Raji (cell line): ENCODE results near the gene THBD.

ENCODE experiments used
- POLR2A ChIP-seq: IDR thresholded peaks from 2 replicates; pipeline ENCODE4 v1.6.1; 2011; ENCODE audit warnings: low read depth, low read length, control low read depth; ENCODE audit not compliant: insufficient read depth

The THBD gene

DNA sequence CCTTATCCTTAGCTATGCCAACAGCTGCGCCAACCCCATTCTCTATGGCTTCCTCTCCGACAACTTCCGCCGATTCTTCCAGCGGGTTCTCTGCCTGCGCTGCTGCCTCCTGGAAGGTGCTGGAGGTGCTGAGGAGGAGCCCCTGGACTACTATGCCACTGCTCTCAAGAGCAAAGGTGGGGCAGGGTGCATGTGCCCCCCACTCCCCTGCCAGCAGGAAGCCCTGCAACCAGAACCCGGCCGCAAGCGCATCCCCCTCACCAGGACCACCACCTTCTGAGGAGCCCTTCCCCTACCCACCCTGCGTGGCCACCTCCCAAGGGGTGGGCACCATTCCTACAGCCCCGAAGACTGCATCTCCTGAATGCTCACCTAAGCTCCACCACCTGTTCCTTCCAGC is 13.1 kb downstream of the THBD start:
- no peak for TF ChIP-seq POLR2A

DNA sequence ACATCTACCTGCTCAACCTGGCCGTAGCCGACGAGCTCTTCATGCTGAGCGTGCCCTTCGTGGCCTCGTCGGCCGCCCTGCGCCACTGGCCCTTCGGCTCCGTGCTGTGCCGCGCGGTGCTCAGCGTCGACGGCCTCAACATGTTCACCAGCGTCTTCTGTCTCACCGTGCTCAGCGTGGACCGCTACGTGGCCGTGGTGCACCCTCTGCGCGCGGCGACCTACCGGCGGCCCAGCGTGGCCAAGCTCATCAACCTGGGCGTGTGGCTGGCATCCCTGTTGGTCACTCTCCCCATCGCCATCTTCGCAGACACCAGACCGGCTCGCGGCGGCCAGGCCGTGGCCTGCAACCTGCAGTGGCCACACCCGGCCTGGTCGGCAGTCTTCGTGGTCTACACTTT is 13.7 kb downstream of the THBD start:
- TF ChIP-seq POLR2A, result no peak

DNA sequence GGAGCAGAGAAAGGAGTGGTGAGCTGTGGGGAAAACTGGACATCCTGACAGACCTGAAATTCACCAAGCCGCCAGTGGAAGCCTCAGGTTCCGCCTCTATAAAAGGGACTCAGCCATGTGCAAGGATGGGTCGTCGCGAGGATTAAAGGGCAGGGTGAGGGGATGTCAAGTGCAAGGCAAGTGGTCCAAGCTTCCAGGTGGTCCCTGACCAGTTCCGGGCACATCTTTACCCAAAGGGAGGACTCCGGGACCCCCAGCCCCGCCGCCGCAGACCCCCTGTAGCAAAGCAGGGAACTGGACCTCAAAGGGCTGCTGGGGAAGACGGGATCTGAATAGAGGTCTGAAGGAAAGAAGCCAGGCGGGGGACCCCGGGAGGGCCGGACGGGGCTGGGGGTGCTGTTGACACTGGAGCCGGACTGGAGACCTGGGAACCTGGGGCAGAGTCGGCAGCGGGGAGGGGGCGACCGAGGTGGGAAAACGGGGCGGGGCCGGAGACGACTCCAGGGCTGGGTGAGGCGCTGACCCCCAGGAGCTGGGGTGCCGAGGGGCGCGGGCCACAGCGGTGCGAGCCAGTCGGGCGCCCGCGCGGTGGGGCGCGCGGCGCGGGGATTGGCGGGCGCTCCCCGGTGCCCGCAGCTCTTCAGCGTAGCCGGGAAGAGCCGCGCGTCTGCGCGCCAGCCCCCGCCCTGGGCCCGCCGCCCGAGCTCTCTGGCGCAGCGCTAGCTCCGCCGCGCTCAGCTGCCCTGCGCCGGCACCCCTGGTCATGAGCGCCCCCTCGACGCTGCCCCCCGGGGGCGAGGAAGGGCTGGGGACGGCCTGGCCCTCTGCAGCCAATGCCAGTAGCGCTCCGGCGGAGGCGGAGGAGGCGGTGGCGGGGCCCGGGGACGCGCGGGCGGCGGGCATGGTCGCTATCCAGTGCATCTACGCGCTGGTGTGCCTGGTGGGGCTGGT is 14.5 kb downstream of the THBD start, which contains the start of gene SSTR4:
Gene SSTR4 (plus strand): TSS at position 592 of the 951 bp plus-strand sequence. CDS start 172 bp downstream, at position 764.
- TF ChIP-seq POLR2A, result no peak

DNA sequence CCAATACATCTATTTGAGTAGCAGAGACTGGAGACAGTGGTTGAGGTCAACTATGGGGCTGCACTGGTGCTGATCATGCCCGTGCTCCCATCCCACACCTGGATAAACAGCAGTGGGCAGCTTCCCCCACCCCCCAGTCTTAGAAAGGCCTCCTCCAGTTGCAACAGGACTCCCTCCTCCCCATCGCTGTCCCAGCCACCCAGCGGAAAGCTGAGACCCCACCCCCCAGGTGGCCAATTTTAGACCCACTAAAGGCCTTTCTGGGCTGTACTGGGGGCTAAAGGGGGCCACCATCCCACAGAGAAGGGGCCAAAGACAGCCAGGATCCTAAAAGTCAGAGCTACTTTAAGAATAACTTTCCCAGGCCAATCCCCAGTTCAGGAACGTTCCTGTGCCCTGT is 15.6 kb downstream of the THBD start:
- no peak for TF ChIP-seq POLR2A

DNA sequence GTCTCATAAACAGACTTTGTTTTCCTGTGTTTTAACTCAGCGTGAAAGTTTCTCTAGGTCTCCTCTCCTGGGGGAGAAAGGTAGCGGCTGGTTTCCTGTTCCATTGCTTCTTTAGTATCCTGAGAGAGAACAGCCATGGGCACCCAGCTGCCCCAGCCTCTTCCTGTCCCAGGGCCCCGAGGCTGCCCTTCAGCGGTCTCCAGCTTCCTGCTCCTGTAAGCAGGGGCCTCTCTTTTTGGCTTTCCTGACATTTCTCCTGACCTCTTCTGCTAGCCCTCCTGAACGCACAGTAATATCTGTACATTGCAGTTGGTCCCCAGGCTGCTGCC is 16.8 kb downstream of the THBD start:
- no peak for TF ChIP-seq POLR2A

DNA sequence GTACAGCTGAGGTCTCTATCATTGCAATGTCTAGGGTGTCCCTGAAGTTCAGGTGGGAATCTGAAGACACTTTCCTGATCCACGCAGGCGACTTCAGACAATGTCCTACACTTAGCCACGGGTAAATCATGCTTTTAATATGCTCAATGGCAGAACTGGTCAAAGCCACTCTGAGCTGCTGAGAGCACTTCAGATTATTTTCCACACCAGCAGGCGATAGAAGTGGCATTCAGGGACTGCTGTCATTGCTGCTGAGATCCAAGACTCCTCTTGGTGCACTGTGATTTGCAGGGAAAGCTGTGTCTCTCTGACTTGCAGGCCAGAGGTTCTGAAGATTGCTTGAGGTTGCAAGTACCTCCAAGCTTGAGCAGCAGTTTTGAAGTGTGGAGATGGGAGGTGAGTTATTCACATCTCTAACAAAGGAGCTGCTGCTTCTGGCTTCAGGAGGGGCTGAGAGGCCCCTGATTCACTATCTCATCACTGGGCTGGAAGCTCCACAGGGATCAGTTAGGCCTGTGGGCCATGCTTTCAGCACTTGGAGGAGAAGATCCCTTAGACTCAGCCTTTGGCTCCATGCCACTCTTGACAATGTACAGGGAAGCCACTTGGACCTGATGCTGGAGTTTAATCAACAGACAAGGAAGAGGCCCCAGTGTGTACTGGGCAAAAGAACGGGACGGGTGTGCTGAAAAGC is 17.3 kb downstream of the THBD start:
- TF ChIP-seq POLR2A, result no peak

- TF ChIP-seq POLR2A, result no peak
These were observed 18.1 kb downstream of the THBD start for GRCh38 chr20:23031346-23031745.

DNA sequence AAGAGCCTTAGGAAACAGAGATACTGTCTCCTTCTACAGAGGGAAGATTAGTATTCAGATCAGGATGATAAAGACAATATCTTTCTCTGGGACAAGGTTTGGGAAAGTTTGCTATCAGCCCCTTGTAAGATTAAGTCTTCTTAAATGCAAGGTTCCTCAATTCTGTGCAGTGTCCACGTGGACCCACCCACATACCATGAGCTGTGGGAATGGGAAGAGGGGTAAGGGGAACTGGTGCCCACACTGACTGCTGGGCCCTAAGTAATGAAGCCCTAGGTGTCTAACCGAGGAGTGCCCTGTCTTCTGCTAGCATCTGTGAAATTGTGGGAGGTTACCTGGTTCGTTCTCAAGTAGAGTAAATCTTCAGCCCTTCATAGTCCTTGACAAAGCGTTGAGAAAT is 20.1 kb downstream of the THBD start:
- TF ChIP-seq POLR2A, result no peak

- no peak for TF ChIP-seq POLR2A
These were observed 21.1 kb downstream of the THBD start for GRCh38 chr20:23028392-23028791.

DNA sequence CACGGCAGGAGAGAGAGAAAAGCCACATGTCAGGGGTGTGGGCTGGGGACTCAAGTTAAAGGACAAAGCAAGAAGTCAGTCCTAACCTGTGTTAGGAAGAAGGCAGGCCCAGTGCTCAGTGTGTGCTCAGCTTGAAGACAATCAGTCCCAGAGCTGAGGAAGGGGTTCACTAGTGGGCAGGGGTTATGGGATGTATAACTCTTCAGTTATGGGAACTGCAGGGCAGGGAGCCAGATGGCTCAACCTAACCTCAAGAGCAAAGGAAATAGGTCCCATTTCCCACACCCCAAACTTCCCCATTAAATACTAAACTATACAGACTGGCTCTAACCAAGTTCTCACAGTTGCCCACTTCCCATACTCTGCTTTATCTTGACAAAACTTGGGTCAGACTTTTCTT is 21.8 kb downstream of the THBD start:
- no peak for TF ChIP-seq POLR2A

- TF ChIP-seq POLR2A, result no peak
These were observed 24.8 kb downstream of the THBD start for GRCh38 chr20:23024701-23025100.

- no peak for TF ChIP-seq POLR2A
These were observed 25.8 kb downstream of the THBD start for GRCh38 chr20:23023621-23024177.

DNA sequence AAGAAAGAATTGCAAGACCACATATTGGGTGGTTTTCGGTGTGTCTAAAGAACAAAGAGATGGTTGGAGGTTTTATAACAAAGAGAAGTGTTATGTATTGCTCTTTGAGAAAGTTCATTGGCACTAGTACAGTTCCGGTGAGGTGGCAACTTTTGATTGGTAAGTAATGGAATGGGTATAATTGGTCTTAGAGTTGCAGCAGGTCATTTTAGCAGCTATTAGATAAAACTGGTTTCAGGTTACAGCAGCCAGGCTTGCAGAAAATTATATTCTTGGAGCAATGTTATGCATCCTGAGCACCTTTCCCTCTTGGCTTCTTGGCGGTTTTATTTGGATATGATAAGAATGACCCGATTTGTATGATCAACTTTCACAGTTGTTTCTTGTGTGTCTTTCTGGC is 26.6 kb downstream of the THBD start:
- no peak for TF ChIP-seq POLR2A

DNA sequence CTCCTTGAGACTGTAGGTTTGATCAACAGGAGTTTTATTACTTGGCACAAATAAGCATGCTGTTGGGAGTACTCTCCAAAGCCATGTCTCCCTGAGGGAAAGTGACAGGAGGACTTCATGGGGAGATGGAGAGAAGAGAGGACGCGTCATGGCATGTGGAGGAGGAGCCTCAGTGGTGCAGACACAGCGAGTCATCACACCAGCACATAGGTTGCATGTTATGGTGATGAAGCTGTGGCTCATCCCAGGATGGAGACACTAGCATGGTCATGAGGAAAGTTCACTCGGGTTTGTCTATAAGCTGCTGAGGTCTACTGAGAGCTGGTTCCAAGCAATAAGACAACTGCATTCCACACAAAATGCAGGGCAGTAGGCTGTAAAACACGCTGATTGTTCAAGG is 27.5 kb downstream of the THBD start:
- no peak for TF ChIP-seq POLR2A

DNA sequence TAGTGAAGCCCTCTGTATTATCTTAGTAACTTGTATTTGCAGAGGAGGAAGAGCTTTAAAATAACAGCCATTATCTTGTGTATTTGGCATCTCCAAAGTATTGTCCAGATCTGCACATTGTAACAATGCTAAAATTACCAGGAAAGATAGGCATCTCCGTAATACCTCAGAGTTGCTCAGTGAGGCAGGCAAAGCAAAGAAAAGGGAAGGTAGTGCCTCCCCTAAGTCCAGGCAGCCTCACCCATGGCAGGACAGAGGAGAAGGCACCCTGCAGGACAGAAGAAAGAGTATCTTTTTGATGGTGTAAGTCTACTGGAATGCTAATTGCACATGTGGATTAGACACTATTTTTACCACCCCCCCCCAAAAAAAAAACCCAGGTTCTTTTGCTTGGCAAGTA is 27.9 kb downstream of the THBD start:
- no peak for TF ChIP-seq POLR2A

GRCh38 chr20:23020230-23021018 is 29.0 kb downstream of the THBD start:
- TF ChIP-seq POLR2A, result no peak

DNA sequence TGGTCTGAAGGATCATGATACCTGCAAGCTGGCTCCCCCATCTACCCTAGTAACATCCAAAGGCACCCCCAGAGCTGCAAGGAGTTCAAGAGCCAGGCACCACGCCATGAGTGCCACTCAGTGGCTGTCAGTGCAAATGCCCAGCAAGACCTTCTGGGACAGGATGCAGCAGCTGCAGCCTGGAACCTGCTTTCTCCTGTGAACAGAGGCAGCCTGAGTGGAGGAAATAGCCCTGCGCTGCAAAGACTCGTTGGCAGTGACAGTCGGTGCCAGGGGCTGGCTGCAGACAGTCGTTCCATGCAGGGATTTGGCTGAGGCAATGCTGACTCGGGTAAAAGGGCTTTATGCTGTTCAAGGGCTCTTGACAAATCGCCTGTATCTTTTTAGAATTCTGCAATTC is 30.1 kb downstream of the THBD start:
- no peak for TF ChIP-seq POLR2A
